Activated CD4-positive, alpha-beta memory T cell treated with anti-CD3 and anti-CD28 coated beads for 36 hours (primary cell): ENCODE measurements around the gene CREB1. TPM values are rescaled to one million over a fixed set of nuclear protein-coding genes. Genes with fewer than 3 reads are reported as not detected.

ENCODE experiments used
- CTCF ChIA-PET: fragments of 350-600 bp; sonication (Branson Sonifier 250); formaldehyde crosslinking; loops from one replicate; lab custom pipeline; 2021; ENCODE audit warnings: antibody characterized with exemption, inconsistent platforms; lab: Charles Lee
- POLR2A ChIA-PET: fragments of 350-600 bp; sonication (Branson Sonifier 250); formaldehyde crosslinking; loops from one replicate; lab custom pipeline; 2021; ENCODE audit warnings: antibody characterized with exemption; lab: Charles Lee
- DNase-seq: peaks from one replicate; pipeline ENCODE4 v3.0.0-alpha.2; 2020
- H3K27ac Mint-ChIP-seq: one replicate; pipeline ENCODE4 v1.8.0; 2021; ENCODE audit warnings: mixed read lengths
- H3K27me3 Mint-ChIP-seq: one replicate; pipeline ENCODE4 v1.8.0; 2021; ENCODE audit warnings: mixed read lengths
- H3K36me3 Mint-ChIP-seq: one replicate; pipeline ENCODE4 v1.8.0; 2021; ENCODE audit warnings: mixed read lengths
- H3K4me1 Mint-ChIP-seq: one replicate; pipeline ENCODE4 v1.8.0; 2021; ENCODE audit warnings: low read depth, mixed read lengths
- H3K4me3 Mint-ChIP-seq: one replicate; pipeline ENCODE4 v1.8.0; 2021; ENCODE audit warnings: mild to moderate bottlenecking, mixed read lengths
- H3K9me3 Mint-ChIP-seq: one replicate; pipeline ENCODE4 v1.8.0; 2021; ENCODE audit warnings: mixed read lengths
- intact Hi-C: fragments of 100-400 bp; cut with micrococcal nuclease; formaldehyde crosslinking; loops from one replicate; pipeline ENCODE4 v1.15.1; 2023
- total RNA-seq, 2 experiments: library from RNA; stranded (reverse); gene quantifications; one replicate each; pipeline ENCODE4 v1.2.3, GENCODE V29; 2021

CREB1 gene
- total RNA-seq, 2 experiments from 2014 or later = 90.7 to 92.2 TPM

GRCh38 chr2:207594731-207595130 is 65.0 kb downstream of the CREB1 start:
- ChIA-PET POLR2A (no interaction called here), CTCF (no interaction called here)
- H3K27ac Mint-ChIP-seq = no peak overlapping the region
- H3K4me3 Mint-ChIP-seq = no peak overlapping the region
- DNase-seq = no peak
- intact Hi-C loops = no loop called here
- H3K27me3 Mint-ChIP-seq = no peaks in the 10 kb centered on the region
- peaks cover 53% of the 10 kb centered on the region for H3K36me3 Mint-ChIP-seq
- H3K9me3 Mint-ChIP-seq = peaks cover 18% of the 10 kb centered on the region
- H3K4me1 Mint-ChIP-seq = peaks cover 4% of the 10 kb centered on the region

- CTCF ChIA-PET = no interaction called here
- POLR2A ChIA-PET = interaction anchor here (0.8 kb wide), 1 partner anchor 66 kb away, joined by 3 read pairs; no protein-coding TSS in a partner anchor
Measured at GRCh38 chr2:207599636-207600035, 69.9 kb downstream of the CREB1 start.

GRCh38 chr2:207600231-207600630 is 70.5 kb downstream of the CREB1 start:
- DNase-seq = no peak
- CTCF ChIA-PET = interaction anchor here (1.0 kb wide), 1 partner anchor 32 kb away, joined by 3 read pairs; no protein-coding TSS in a partner anchor
- no peak overlapping the region for H3K4me3 Mint-ChIP-seq
- H3K4me1 Mint-ChIP-seq = peaks cover 11% of the 10 kb centered on the region
- H3K27me3 Mint-ChIP-seq = no peaks in the 10 kb centered on the region
- H3K36me3 Mint-ChIP-seq = peaks cover 21% of the 10 kb centered on the region
- no peak overlapping the region for H3K27ac Mint-ChIP-seq
- H3K9me3 Mint-ChIP-seq = no peaks in the 10 kb centered on the region
- POLR2A ChIA-PET = interaction anchor here (0.8 kb wide), 1 partner anchor 67 kb away, joined by 3 read pairs; no protein-coding TSS in a partner anchor
- intact Hi-C loops = no loop called here

More at GRCh38 chr2:207599636-207600035, 69.9 kb downstream of the CREB1 start:
- no peak for DNase-seq
- no peak overlapping the region for H3K4me3 Mint-ChIP-seq
- no peaks in the 10 kb centered on the region for H3K9me3 Mint-ChIP-seq
- H3K27me3 Mint-ChIP-seq = no peaks in the 10 kb centered on the region
- no peak overlapping the region for H3K27ac Mint-ChIP-seq
- intact Hi-C loops = no loop called here
- H3K36me3 Mint-ChIP-seq = peaks cover 19% of the 10 kb centered on the region
- H3K4me1 Mint-ChIP-seq = peaks cover 10% of the 10 kb centered on the region

GRCh38 chr2:207601774-207602173 is 72.0 kb downstream of the CREB1 start:
- Mint-ChIP-seq H3K27me3 (no peaks in the 10 kb centered on the region), H3K4me1 (peaks cover 12% of the 10 kb centered on the region), H3K4me3 (no peak overlapping the region), H3K9me3 (no peaks in the 10 kb centered on the region), H3K27ac (no peak overlapping the region), H3K36me3 (peaks cover 18% of the 10 kb centered on the region)
- DNase-seq = no peak
- POLR2A ChIA-PET = no interaction called here
- CTCF ChIA-PET = no interaction called here
- intact Hi-C loops = loop anchor here (2.0 kb wide), 1 partner anchor 23 kb away; the partner anchor contains the start of gene METTL21A

- H3K27ac Mint-ChIP-seq = peak overlapping the region; percentile 7
- ChIA-PET POLR2A (no interaction called here), CTCF (interaction anchor here (0.8 kb wide), 1 partner anchor 468 kb away, joined by 3 read pairs; no protein-coding TSS in a partner anchor)
- peaks cover 12% of the 10 kb centered on the region for H3K4me1 Mint-ChIP-seq
- DNase-seq = no peak
- H3K36me3 Mint-ChIP-seq = peaks cover 19% of the 10 kb centered on the region
- no peaks in the 10 kb centered on the region for H3K27me3 Mint-ChIP-seq
- H3K9me3 Mint-ChIP-seq = no peaks in the 10 kb centered on the region
- intact Hi-C loops = loop anchor here (2.0 kb wide), 1 partner anchor 21 kb away; the partner anchor contains the start of gene METTL21A
- no peak overlapping the region for H3K4me3 Mint-ChIP-seq
Measured at GRCh38 chr2:207603486-207603885, 73.7 kb downstream of the CREB1 start.

- Mint-ChIP-seq H3K4me3 (no peak overlapping the region), H3K9me3 (no peaks in the 10 kb centered on the region), H3K36me3 (peaks cover 13% of the 10 kb centered on the region), H3K4me1 (peaks cover 10% of the 10 kb centered on the region), H3K27ac (no peak overlapping the region), H3K27me3 (no peaks in the 10 kb centered on the region)
- ChIA-PET POLR2A (no interaction called here), CTCF (interaction anchor here (1.1 kb wide), 1 partner anchor 140 kb away, joined by 3 read pairs; no protein-coding TSS in a partner anchor)
- intact Hi-C loops = no loop called here
- DNase-seq = no peak
Measured at GRCh38 chr2:207606399-207606798, 76.6 kb downstream of the CREB1 start.

- intact Hi-C loops = no loop called here
- peaks cover 6% of the 10 kb centered on the region for H3K4me1 Mint-ChIP-seq
- H3K27me3 Mint-ChIP-seq = no peaks in the 10 kb centered on the region
- POLR2A ChIA-PET = no interaction called here
- H3K9me3 Mint-ChIP-seq = no peaks in the 10 kb centered on the region
- peaks cover 13% of the 10 kb centered on the region for H3K36me3 Mint-ChIP-seq
- CTCF ChIA-PET = interaction anchor here (1.1 kb wide), 1 partner anchor 139 kb away, joined by 3 read pairs; no protein-coding TSS in a partner anchor
- no peak overlapping the region for H3K4me3 Mint-ChIP-seq
- H3K27ac Mint-ChIP-seq = no peak overlapping the region
- no peak for DNase-seq
Measured at GRCh38 chr2:207606829-207607228, 77.1 kb downstream of the CREB1 start.

- CTCF ChIA-PET = interaction anchor here (0.8 kb wide), 1 partner anchor 13 kb away, joined by 3 read pairs; no protein-coding TSS in a partner anchor
- intact Hi-C loops = no loop called here
- H3K27ac Mint-ChIP-seq = no peak overlapping the region
- no peak overlapping the region for H3K4me3 Mint-ChIP-seq
- POLR2A ChIA-PET = interaction anchor here (1.2 to 1.4 kb wide), 2 partner anchors 13 to 80 kb away, joined by 3 to 4 read pairs; partner anchors contain the start of gene METTL21A
- H3K4me1 Mint-ChIP-seq = peaks cover 6% of the 10 kb centered on the region
- no peak for DNase-seq
- H3K36me3 Mint-ChIP-seq = peaks cover 38% of the 10 kb centered on the region
- no peaks in the 10 kb centered on the region for H3K9me3 Mint-ChIP-seq
- H3K27me3 Mint-ChIP-seq = no peaks in the 10 kb centered on the region
Measured at GRCh38 chr2:207612714-207613113, 83.0 kb downstream of the CREB1 start.

- Mint-ChIP-seq H3K4me3 (no peak overlapping the region), H3K27me3 (no peaks in the 10 kb centered on the region), H3K4me1 (peaks cover 12% of the 10 kb centered on the region), H3K9me3 (no peaks in the 10 kb centered on the region), H3K36me3 (peaks cover 39% of the 10 kb centered on the region), H3K27ac (no peak overlapping the region)
- POLR2A ChIA-PET = no interaction called here
- intact Hi-C loops = no loop called here
- DNase-seq = no peak
- CTCF ChIA-PET = interaction anchor here (0.7 kb wide), 1 partner anchor 26 kb away, joined by 3 read pairs; no protein-coding TSS in a partner anchor
Measured at GRCh38 chr2:207614824-207615223, 85.1 kb downstream of the CREB1 start.

GRCh38 chr2:207616185-207616584 is 86.4 kb downstream of the CREB1 start:
- Mint-ChIP-seq H3K27me3 (no peaks in the 10 kb centered on the region), H3K27ac (no peak overlapping the region), H3K9me3 (no peaks in the 10 kb centered on the region), H3K4me1 (peaks cover 23% of the 10 kb centered on the region), H3K4me3 (no peak overlapping the region), H3K36me3 (peaks cover 49% of the 10 kb centered on the region)
- no peak for DNase-seq
- POLR2A ChIA-PET = no interaction called here
- CTCF ChIA-PET = interaction anchor here (0.6 kb wide), 1 partner anchor 10 kb away, joined by 4 read pairs; no protein-coding TSS in a partner anchor
- intact Hi-C loops = no loop called here

GRCh38 chr2:207617011-207617671 is 87.4 kb downstream of the CREB1 start:
- no peak overlapping the region for H3K4me3 Mint-ChIP-seq
- no peak for DNase-seq
- no peak overlapping the region for H3K27ac Mint-ChIP-seq
- no peaks in the 10 kb centered on the region for H3K27me3 Mint-ChIP-seq
- H3K36me3 Mint-ChIP-seq = peaks cover 57% of the 10 kb centered on the region
- intact Hi-C loops = no loop called here
- ChIA-PET CTCF (no interaction called here), POLR2A (no interaction called here)
- H3K4me1 Mint-ChIP-seq = peaks cover 32% of the 10 kb centered on the region
- no peaks in the 10 kb centered on the region for H3K9me3 Mint-ChIP-seq

GRCh38 chr2:207619764-207620203 is 90.0 kb downstream of the CREB1 start:
- peaks cover 46% of the 10 kb centered on the region for H3K4me1 Mint-ChIP-seq
- DNase-seq = no peak
- peaks cover 60% of the 10 kb centered on the region for H3K36me3 Mint-ChIP-seq
- no peaks in the 10 kb centered on the region for H3K27me3 Mint-ChIP-seq
- CTCF ChIA-PET = no interaction called here
- no peak overlapping the region for H3K4me3 Mint-ChIP-seq
- POLR2A ChIA-PET = no interaction called here
- H3K27ac Mint-ChIP-seq = peak overlapping the region; percentile 46
- no peaks in the 10 kb centered on the region for H3K9me3 Mint-ChIP-seq
- intact Hi-C loops = loop anchor here (5.0 to 10.0 kb wide), 3 partner anchors 285 to 1535 kb away; partner anchors contain the start of genes INO80D and KLF7
